SK-N-SH treated with all-trans-retinoic acid at 6 μM for 48 hours (cell line): ENCODE measurements around the gene TMEM141.

ENCODE experiments used
- ATAC-seq: fragments of 200-7000 bp; cut with Tn5 transposase; 3 replicates; pipeline ENCODE4 v1.9.1; 2020; ENCODE audit warnings: mild to moderate bottlenecking, moderate library complexity
- ARNTL ChIP-seq: fragments of 450-650 bp; formaldehyde crosslinking; IDR thresholded peaks from 2 replicates; pipeline ENCODE4 v1.5.0; 2020; ENCODE audit warnings: low read depth, mild to moderate bottlenecking, moderate library complexity, borderline replicate concordance
- BACH2 ChIP-seq: fragments of 250-450 bp; sonication (Bioruptor Pico); IDR thresholded peaks from 2 replicates; pipeline ENCODE4 v1.9.0; 2021; ENCODE audit warnings: mild to moderate bottlenecking, borderline replicate concordance
- CSDC2 ChIP-seq: fragments of 250-450 bp; sonication (Bioruptor Pico); IDR thresholded peaks from 2 replicates; pipeline ENCODE4 v1.5.0; 2020; ENCODE audit warnings: mild to moderate bottlenecking, moderate library complexity
- ESRRG ChIP-seq: fragments of 250-450 bp; sonication (Bioruptor Pico); IDR thresholded peaks from 2 replicates; pipeline ENCODE4 v1.6.1; 2021; ENCODE audit warnings: mild to moderate bottlenecking
- GLIS3 ChIP-seq: fragments of 250-450 bp; sonication (Bioruptor Pico); IDR thresholded peaks from 2 replicates; pipeline ENCODE4 v1.5.0; 2020; ENCODE audit warnings: mild to moderate bottlenecking, moderate library complexity
- ISL1 ChIP-seq: fragments of 250-450 bp; sonication (Bioruptor Pico); IDR thresholded peaks from 2 replicates; pipeline ENCODE4 v2.1.2; 2022; ENCODE audit warnings: mild to moderate bottlenecking, moderate library complexity
- POU6F1 ChIP-seq: fragments of 250-450 bp; sonication (Bioruptor Pico); IDR thresholded peaks from 2 replicates; pipeline ENCODE4 v1.8.0; 2021; ENCODE audit warnings: low read depth, mild to moderate bottlenecking, moderate library complexity, borderline replicate concordance
- PPARA ChIP-seq: fragments of 250-450 bp; sonication (Bioruptor Pico); IDR thresholded peaks from 2 replicates; pipeline ENCODE4 v1.5.0; 2020; ENCODE audit warnings: mild to moderate bottlenecking, borderline replicate concordance
- RARB ChIP-seq: fragments of 250-450 bp; sonication (Bioruptor Pico); IDR thresholded peaks from 2 replicates; pipeline ENCODE4 v1.8.0; 2021; ENCODE audit warnings: mild to moderate bottlenecking, moderate library complexity
- SNAI2 ChIP-seq: fragments of 250-450 bp; sonication (Bioruptor Pico); IDR thresholded peaks from 2 replicates; pipeline ENCODE4 v1.5.0; 2020; ENCODE audit warnings: mild to moderate bottlenecking, moderate library complexity
- TCF4 ChIP-seq: fragments of 250-450 bp; sonication (Bioruptor Pico); IDR thresholded peaks from 2 replicates; pipeline ENCODE4 v1.8.0; 2021; ENCODE audit warnings: mild to moderate bottlenecking, moderate library complexity, borderline replicate concordance
- TOX ChIP-seq: fragments of 250-450 bp; sonication (Bioruptor Pico); IDR thresholded peaks from 2 replicates; pipeline ENCODE4 v1.8.0; 2021; ENCODE audit warnings: mild to moderate bottlenecking, moderate library complexity, borderline replicate concordance
- ZC3H10 ChIP-seq: fragments of 250-450 bp; sonication (Bioruptor Pico); IDR thresholded peaks from 2 replicates; pipeline ENCODE4 v1.5.1; 2021; ENCODE audit warnings: mild to moderate bottlenecking, moderate library complexity
- ZFP3 ChIP-seq: fragments of 250-450 bp; sonication (Bioruptor Pico); IDR thresholded peaks from 2 replicates; pipeline ENCODE4 v1.5.0; 2020; ENCODE audit warnings: mild to moderate bottlenecking, moderate library complexity
- ZFP30 ChIP-seq: fragments of 450-650 bp; formaldehyde crosslinking; IDR thresholded peaks from 2 replicates; pipeline ENCODE4 v1.5.0; 2022; ENCODE audit warnings: mild to moderate bottlenecking, moderate library complexity
- ZNF565 ChIP-seq: fragments of 450-650 bp; formaldehyde crosslinking; conservative IDR thresholded peaks from 2 replicates; pipeline ENCODE4 v1.5.0; 2020; ENCODE audit warnings: low read depth, mild to moderate bottlenecking, moderate library complexity
- ZNF8 ChIP-seq: fragments of 450-650 bp; formaldehyde crosslinking; IDR thresholded peaks from 2 replicates; pipeline ENCODE4 v1.5.0; 2020; ENCODE audit warnings: mild to moderate bottlenecking, moderate library complexity
- TF ChIP-seq, protein P1 (sequence below): fragments of 250-450 bp; sonication (Bioruptor Pico); IDR thresholded peaks from 2 replicates; pipeline ENCODE4 v1.5.0; 2020; ENCODE audit warnings: mild to moderate bottlenecking, moderate library complexity
- TF ChIP-seq, protein P2 (sequence below): fragments of 250-450 bp; sonication (Bioruptor Pico); IDR thresholded peaks from 2 replicates; pipeline ENCODE4 v1.5.1; 2020; ENCODE audit warnings: low read depth, mild to moderate bottlenecking, moderate library complexity
- TF ChIP-seq, protein P3 (sequence below): fragments of 250-450 bp; sonication (Bioruptor Pico); IDR thresholded peaks from 2 replicates; pipeline ENCODE4 v1.8.0; 2020; ENCODE audit warnings: mild to moderate bottlenecking, moderate library complexity, borderline replicate concordance

Gene TMEM141

GRCh38 chr9:136794281-136794999 lies 3.3 kb downstream of the TMEM141 start:
- TF ChIP-seq ZNF565 (CRISPR knock-in tag) (no peak), ARNTL (no peak), SNAI2 (CRISPR knock-in tag) (no peak), GLIS3 (CRISPR knock-in tag) (no peak), ZFP30 (no peak), CSDC2 (CRISPR knock-in tag) (no peak), POU6F1 (CRISPR knock-in tag) (no peak), TCF4 (no peak), RARB (CRISPR knock-in tag) (no peak), PPARA (CRISPR knock-in tag) (no peak), ZFP3 (CRISPR knock-in tag) (no peak), ZC3H10 (CRISPR knock-in tag) (no peak), TOX (CRISPR knock-in tag) (no peak), ZNF8 (CRISPR knock-in tag) (no peak), BACH2 (no peak)
- TF ChIP-seq, protein P1, sequence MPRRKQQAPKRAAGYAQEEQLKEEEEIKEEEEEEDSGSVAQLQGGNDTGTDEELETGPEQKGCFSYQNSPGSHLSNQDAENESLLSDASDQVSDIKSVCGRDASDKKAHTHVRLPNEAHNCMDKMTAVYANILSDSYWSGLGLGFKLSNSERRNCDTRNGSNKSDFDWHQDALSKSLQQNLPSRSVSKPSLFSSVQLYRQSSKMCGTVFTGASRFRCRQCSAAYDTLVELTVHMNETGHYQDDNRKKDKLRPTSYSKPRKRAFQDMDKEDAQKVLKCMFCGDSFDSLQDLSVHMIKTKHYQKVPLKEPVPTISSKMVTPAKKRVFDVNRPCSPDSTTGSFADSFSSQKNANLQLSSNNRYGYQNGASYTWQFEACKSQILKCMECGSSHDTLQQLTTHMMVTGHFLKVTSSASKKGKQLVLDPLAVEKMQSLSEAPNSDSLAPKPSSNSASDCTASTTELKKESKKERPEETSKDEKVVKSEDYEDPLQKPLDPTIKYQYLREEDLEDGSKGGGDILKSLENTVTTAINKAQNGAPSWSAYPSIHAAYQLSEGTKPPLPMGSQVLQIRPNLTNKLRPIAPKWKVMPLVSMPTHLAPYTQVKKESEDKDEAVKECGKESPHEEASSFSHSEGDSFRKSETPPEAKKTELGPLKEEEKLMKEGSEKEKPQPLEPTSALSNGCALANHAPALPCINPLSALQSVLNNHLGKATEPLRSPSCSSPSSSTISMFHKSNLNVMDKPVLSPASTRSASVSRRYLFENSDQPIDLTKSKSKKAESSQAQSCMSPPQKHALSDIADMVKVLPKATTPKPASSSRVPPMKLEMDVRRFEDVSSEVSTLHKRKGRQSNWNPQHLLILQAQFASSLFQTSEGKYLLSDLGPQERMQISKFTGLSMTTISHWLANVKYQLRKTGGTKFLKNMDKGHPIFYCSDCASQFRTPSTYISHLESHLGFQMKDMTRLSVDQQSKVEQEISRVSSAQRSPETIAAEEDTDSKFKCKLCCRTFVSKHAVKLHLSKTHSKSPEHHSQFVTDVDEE (CRISPR knock-in tag) = no peak
- TF ChIP-seq, protein P2, sequence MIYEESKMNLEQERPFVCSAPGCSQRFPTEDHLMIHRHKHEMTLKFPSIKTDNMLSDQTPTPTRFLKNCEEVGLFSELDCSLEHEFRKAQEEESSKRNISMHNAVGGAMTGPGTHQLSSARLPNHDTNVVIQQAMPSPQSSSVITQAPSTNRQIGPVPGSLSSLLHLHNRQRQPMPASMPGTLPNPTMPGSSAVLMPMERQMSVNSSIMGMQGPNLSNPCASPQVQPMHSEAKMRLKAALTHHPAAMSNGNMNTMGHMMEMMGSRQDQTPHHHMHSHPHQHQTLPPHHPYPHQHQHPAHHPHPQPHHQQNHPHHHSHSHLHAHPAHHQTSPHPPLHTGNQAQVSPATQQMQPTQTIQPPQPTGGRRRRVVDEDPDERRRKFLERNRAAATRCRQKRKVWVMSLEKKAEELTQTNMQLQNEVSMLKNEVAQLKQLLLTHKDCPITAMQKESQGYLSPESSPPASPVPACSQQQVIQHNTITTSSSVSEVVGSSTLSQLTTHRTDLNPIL (CRISPR knock-in tag) = no peak
- TF ChIP-seq, protein P3, sequence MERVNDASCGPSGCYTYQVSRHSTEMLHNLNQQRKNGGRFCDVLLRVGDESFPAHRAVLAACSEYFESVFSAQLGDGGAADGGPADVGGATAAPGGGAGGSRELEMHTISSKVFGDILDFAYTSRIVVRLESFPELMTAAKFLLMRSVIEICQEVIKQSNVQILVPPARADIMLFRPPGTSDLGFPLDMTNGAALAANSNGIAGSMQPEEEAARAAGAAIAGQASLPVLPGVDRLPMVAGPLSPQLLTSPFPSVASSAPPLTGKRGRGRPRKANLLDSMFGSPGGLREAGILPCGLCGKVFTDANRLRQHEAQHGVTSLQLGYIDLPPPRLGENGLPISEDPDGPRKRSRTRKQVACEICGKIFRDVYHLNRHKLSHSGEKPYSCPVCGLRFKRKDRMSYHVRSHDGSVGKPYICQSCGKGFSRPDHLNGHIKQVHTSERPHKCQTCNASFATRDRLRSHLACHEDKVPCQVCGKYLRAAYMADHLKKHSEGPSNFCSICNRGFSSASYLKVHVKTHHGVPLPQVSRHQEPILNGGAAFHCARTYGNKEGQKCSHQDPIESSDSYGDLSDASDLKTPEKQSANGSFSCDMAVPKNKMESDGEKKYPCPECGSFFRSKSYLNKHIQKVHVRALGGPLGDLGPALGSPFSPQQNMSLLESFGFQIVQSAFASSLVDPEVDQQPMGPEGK = no peak
- TF ChIP-seq, all 23 proteins: peak for 0
- ATAC-seq = no peak

DNA sequence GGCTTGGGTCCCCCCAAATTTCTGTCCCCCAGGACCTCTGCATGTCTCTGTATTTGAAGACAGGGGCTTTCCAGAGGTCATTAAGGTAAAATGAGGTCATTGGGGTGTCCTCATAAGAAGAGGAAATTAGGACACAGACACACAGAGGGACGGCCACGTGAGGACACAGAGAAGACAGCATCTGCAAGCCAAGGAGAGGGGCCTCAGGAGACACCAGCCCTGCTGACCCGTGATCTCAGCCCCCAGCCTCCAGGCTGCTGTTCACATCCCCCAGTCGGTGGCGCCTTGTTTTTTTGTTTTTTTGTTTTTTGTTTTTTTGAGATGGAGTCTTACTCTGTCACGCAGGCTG lies 3.8 kb downstream of the TMEM141 start:
- TF ChIP-seq ZFP30 = no peak
- no peak for TF ChIP-seq ZC3H10 (CRISPR knock-in tag)
- no peak for TF ChIP-seq ISL1 (CRISPR knock-in tag)
- TF ChIP-seq, protein P3 = no peak
- no peak for TF ChIP-seq ZNF565 (CRISPR knock-in tag)
- no peak for TF ChIP-seq ESRRG (CRISPR knock-in tag)

DNA sequence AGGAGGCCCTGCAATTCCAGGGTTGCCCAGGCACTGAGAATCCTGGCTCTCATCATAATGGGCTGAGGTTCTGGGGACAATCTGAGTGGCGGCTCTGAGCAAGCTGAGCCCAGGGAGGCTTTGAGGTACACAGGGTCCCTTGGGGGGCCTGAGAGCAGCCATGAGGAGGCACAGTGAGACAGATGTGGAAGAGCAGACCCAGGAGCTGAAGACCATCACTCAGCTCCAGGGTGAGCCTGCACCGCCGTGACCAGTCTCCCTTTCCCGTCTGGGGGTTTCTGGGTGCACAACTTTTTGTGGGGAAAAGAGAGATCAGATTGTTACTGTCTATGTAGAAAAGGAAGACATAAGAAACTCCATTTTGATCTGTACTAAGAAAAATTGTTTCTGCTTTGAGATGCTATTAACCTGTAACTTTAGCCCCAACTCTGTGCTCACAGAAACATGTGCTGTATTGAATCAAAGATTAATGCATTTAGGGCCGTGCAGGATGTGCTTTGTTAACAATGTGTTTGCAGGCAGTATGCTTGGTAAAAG lies 5.2 kb downstream of the TMEM141 start, which contains the start of gene CCDC183:
CCDC183 (plus strand) TSS at position 101 of the 537 bp plus-strand sequence; CDS start at position 161, 60 bp downstream.
- ATAC-seq = no peak
- TF ChIP-seq RARB (CRISPR knock-in tag) (no peak), ZFP3 (CRISPR knock-in tag) (0 out of 2 replicates have a peak, but pooled peaks have one; percentile 26), SNAI2 (CRISPR knock-in tag) (no peak)

More for the DNA sequence above, 3.8 kb downstream of the TMEM141 start:
- no peak for ATAC-seq
